Neural progenitor cell (in vitro differentiated cells): ENCODE results near the gene ADH5.

ENCODE experiments used
- EZH2 ChIP-seq: fragments of 200-600 bp; sonication (generic); IDR thresholded peaks from 2 replicates; pipeline ENCODE4 v1.6.1; 2017; ENCODE audit warnings: antibody characterized with exemption, mild to moderate bottlenecking, moderate library complexity
- EZH2phosphoT487 ChIP-seq: fragments of 200-600 bp; sonication (generic); IDR thresholded peaks from 2 replicates; pipeline ENCODE4 v1.6.1; 2017; ENCODE audit warnings: antibody characterized with exemption
- TF ChIP-seq, protein P1 (sequence below): fragments of 200-600 bp; sonication (generic); IDR thresholded peaks from 2 replicates; pipeline ENCODE4 v1.5.1; 2017; ENCODE audit warnings: antibody characterized with exemption, mild to moderate bottlenecking

DNA sequence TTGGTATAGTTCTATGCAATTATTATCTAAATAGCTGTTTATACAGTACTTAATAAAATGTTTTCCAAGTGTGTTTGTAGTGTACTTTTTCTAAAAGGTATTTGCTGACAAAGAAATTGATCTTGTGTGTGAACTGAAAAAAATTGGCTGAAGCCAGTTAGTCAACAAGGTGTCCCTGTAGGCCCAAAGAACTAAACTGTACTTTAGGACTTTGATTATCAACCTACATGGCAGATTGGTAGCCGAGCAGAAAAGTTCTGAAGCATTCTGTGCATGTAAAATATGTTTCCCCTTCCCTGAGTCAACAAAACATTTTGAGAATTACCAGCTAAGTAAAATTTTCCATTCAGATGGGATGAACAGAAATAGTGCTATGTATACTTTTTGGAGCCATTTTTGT, 21.0 kb downstream of the ADH5 start:
- TF ChIP-seq, protein P1, sequence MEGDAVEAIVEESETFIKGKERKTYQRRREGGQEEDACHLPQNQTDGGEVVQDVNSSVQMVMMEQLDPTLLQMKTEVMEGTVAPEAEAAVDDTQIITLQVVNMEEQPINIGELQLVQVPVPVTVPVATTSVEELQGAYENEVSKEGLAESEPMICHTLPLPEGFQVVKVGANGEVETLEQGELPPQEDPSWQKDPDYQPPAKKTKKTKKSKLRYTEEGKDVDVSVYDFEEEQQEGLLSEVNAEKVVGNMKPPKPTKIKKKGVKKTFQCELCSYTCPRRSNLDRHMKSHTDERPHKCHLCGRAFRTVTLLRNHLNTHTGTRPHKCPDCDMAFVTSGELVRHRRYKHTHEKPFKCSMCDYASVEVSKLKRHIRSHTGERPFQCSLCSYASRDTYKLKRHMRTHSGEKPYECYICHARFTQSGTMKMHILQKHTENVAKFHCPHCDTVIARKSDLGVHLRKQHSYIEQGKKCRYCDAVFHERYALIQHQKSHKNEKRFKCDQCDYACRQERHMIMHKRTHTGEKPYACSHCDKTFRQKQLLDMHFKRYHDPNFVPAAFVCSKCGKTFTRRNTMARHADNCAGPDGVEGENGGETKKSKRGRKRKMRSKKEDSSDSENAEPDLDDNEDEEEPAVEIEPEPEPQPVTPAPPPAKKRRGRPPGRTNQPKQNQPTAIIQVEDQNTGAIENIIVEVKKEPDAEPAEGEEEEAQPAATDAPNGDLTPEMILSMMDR, result no peak
- TF ChIP-seq EZH2 (no peak), EZH2phosphoT487 (no peak)
